Ovary (tissue), 3 donors: ENCODE measurements around the gene CD2.

Experiments
- POLR2A ChIP-seq: fragments of 450-650 bp; IDR thresholded peaks from one replicate; pipeline ENCODE4 v1.6.1; 2017; ENCODE audit warnings: antibody characterized with exemption, mild to moderate bottlenecking, moderate library complexity
- TF ChIP-seq, protein P1 (sequence below), 3 donors: fragments of 450-650 bp in 2 of 3; fragments of 200-600 bp in 1 of 3; IDR thresholded peaks; one replicate each; pipeline versions ENCODE4 v1.5.1 to v1.8.0; 2016 to 2022; ENCODE audit warnings: antibody characterized with exemption in 3 of 3, mild to moderate bottlenecking in 1 of 3
- donor health status: DM: no; HTN: no; CAD: no.

DNA sequence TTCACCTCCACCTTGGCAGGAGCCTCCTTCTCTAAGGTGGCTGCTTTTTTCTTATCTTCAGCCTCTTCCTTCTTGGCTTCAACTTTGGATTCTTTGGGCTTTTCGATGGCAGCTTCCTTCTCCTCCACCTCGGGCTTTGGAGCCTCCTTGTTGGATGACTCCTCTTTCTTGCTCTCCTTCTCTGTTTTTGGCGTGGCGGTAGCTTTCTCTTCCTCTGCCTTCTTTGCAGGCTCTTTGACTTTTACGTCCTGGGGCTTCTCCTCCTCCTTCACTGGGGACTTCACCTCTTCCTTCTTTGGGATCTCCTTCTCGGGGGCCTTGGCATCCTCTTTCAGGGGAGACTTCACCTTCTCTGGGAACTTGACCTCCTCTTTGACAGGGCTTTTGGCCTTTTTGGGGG lies 13.9 kb upstream of the CD2 start:
- TF ChIP-seq, protein P1, sequence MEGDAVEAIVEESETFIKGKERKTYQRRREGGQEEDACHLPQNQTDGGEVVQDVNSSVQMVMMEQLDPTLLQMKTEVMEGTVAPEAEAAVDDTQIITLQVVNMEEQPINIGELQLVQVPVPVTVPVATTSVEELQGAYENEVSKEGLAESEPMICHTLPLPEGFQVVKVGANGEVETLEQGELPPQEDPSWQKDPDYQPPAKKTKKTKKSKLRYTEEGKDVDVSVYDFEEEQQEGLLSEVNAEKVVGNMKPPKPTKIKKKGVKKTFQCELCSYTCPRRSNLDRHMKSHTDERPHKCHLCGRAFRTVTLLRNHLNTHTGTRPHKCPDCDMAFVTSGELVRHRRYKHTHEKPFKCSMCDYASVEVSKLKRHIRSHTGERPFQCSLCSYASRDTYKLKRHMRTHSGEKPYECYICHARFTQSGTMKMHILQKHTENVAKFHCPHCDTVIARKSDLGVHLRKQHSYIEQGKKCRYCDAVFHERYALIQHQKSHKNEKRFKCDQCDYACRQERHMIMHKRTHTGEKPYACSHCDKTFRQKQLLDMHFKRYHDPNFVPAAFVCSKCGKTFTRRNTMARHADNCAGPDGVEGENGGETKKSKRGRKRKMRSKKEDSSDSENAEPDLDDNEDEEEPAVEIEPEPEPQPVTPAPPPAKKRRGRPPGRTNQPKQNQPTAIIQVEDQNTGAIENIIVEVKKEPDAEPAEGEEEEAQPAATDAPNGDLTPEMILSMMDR (IDR thresholded peaks at IDR 0.05), result no peak
- TF ChIP-seq POLR2A, result no peak
